Measurements from ENCODE around the gene HECTD4. TPM values are rescaled to one million over a fixed set of nuclear protein-coding genes. Genes with fewer than 3 reads are reported as not detected.

Gene HECTD4
- total RNA-seq, 1 donor: 29.0 TPM

DNA sequence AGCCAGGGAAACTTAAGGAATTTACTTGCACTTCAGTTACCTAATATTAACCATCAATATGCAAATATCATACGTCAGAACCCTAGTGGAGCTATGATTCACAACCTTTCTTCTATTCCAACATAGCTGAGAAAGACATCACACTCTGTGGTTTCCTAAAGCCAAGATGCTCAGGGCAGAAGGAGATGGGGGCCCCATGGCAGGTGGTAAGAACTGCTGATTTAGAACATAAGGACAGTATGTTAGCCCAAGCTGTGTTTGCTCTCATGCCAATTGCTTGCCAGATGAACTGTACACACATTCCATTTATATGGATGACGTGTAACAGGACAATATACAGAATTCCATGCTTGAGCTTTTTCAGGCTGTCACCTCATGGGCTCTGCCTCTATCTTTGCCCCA lies 34.6 kb downstream of the HECTD4 start:
- no peak for TF ChIP-seq CTCF (IDR thresholded peaks at IDR 0.05; ENCODE audit: extremely low read depth, low read depth, low read length)
- H3K4me2 ChIP-seq (ENCODE audit: insufficient read depth, low read length): no peak overlapping the region
- H3K4me3 ChIP-seq (ENCODE audit: insufficient read depth, low read length): no peak overlapping the region
- H3K79me2 ChIP-seq (ENCODE audit: insufficient read depth, low read length): peaks cover 67% of the 10 kb centered on the region
- no peak overlapping the region for H2AFZ ChIP-seq (ENCODE audit: low read length)
- H3K27ac ChIP-seq (ENCODE audit: low read depth, low read length): no peak overlapping the region
- peak; percentile 48 for DNase-seq (ENCODE audit: insufficient read length, low spot score, missing footprints)
- H3K27me3 ChIP-seq (ENCODE audit: insufficient read depth, low read length): no peaks in the 10 kb centered on the region
- H4K20me1 ChIP-seq (ENCODE audit: insufficient read depth, low read length): peaks cover 63% of the 10 kb centered on the region
- peaks cover 12% of the 10 kb centered on the region for H3K4me1 ChIP-seq (ENCODE audit: insufficient read depth, low read length)
- no peaks in the 10 kb centered on the region for H3K9me3 ChIP-seq (ENCODE audit: low read depth, low read length)
- no peaks in the 10 kb centered on the region for H3K36me3 ChIP-seq (ENCODE audit: insufficient read depth, low read length)

DNA sequence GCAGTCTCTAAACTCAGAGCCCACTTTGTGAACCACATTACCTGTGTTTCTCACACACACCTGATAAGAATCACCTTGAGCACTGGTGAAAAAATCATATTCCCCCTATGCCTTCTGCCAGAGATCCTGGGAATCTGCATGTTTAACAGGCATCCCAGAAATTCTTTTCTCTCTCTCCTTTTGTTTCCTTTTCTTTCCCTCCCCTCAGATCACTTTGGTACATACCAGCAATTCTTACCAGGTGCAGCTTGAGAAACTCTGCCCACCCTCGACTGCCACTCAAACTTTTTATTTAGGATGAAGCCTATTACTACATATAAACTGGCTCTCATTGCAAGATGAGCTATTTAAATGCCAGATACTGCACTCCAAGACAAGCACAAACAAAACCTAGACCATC lies 36.0 kb downstream of the HECTD4 start:
- Histone ChIP-seq H3K27ac (ENCODE audit: low read depth, low read length) (no peak overlapping the region), H3K9me3 (ENCODE audit: low read depth, low read length) (no peaks in the 10 kb centered on the region), H4K20me1 (ENCODE audit: insufficient read depth, low read length) (peaks cover 64% of the 10 kb centered on the region), H3K4me3 (ENCODE audit: insufficient read depth, low read length) (no peak overlapping the region), H3K27me3 (ENCODE audit: insufficient read depth, low read length) (no peaks in the 10 kb centered on the region), H3K79me2 (ENCODE audit: insufficient read depth, low read length) (peaks cover 71% of the 10 kb centered on the region), H2AFZ (ENCODE audit: low read length) (no peak overlapping the region), H3K36me3 (ENCODE audit: insufficient read depth, low read length) (no peaks in the 10 kb centered on the region), H3K4me2 (ENCODE audit: insufficient read depth, low read length) (no peak overlapping the region), H3K4me1 (ENCODE audit: insufficient read depth, low read length) (peaks cover 11% of the 10 kb centered on the region)
- no peak for DNase-seq (ENCODE audit: insufficient read length, low spot score, missing footprints)
- TF ChIP-seq CTCF (IDR thresholded peaks at IDR 0.05; ENCODE audit: extremely low read depth, low read depth, low read length): no peak

DNA sequence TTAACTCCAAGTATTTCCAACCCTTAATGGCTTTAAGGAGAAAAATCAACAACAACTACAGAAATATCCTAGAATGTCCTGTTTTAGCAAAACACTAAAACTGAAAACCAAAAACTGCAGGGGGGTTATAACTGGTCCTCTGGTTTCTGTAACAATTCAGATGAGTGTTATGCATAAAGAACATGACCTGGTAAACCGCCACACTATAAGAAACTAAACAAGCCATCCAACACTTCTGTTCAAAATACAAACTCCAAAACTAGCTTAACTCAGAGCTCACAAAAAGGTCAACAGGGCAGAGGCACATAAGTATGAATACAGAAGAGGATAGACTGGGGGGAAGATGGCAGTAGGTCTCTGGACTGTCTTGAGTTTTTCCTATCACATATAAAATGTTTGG lies 38.0 kb downstream of the HECTD4 start:
- H2AFZ ChIP-seq (ENCODE audit: low read length): no peak overlapping the region
- H3K4me3 ChIP-seq (ENCODE audit: insufficient read depth, low read length): no peak overlapping the region
- H3K27me3 ChIP-seq (ENCODE audit: insufficient read depth, low read length): no peaks in the 10 kb centered on the region
- H3K4me1 ChIP-seq (ENCODE audit: insufficient read depth, low read length): no peaks in the 10 kb centered on the region
- H3K4me2 ChIP-seq (ENCODE audit: insufficient read depth, low read length): no peak overlapping the region
- H4K20me1 ChIP-seq (ENCODE audit: insufficient read depth, low read length): peaks cover 60% of the 10 kb centered on the region
- H3K9me3 ChIP-seq (ENCODE audit: low read depth, low read length): no peaks in the 10 kb centered on the region
- H3K79me2 ChIP-seq (ENCODE audit: insufficient read depth, low read length): peaks cover 75% of the 10 kb centered on the region
- no peak for TF ChIP-seq CTCF (IDR thresholded peaks at IDR 0.05; ENCODE audit: extremely low read depth, low read depth, low read length)
- DNase-seq (ENCODE audit: insufficient read length, low spot score, missing footprints): no peak
- H3K27ac ChIP-seq (ENCODE audit: low read depth, low read length): no peak overlapping the region
- no peaks in the 10 kb centered on the region for H3K36me3 ChIP-seq (ENCODE audit: insufficient read depth, low read length)

- peaks cover 65% of the 10 kb centered on the region for H4K20me1 ChIP-seq (ENCODE audit: insufficient read depth, low read length)
- TF ChIP-seq CTCF (IDR thresholded peaks at IDR 0.05; ENCODE audit: extremely low read depth, low read depth, low read length): no peak
- H3K36me3 ChIP-seq (ENCODE audit: insufficient read depth, low read length): no peaks in the 10 kb centered on the region
- no peak overlapping the region for H3K4me3 ChIP-seq (ENCODE audit: insufficient read depth, low read length)
- no peak overlapping the region for H2AFZ ChIP-seq (ENCODE audit: low read length)
- no peaks in the 10 kb centered on the region for H3K9me3 ChIP-seq (ENCODE audit: low read depth, low read length)
- H3K4me1 ChIP-seq (ENCODE audit: insufficient read depth, low read length): no peaks in the 10 kb centered on the region
- no peaks in the 10 kb centered on the region for H3K27me3 ChIP-seq (ENCODE audit: insufficient read depth, low read length)
- H3K27ac ChIP-seq (ENCODE audit: low read depth, low read length): no peak overlapping the region
- no peak for DNase-seq (ENCODE audit: insufficient read length, low spot score, missing footprints)
- H3K79me2 ChIP-seq (ENCODE audit: insufficient read depth, low read length): peaks cover 83% of the 10 kb centered on the region
- no peak overlapping the region for H3K4me2 ChIP-seq (ENCODE audit: insufficient read depth, low read length)
Observed at GRCh38 chr12:112342587-112342986, 39.6 kb downstream of the HECTD4 start.
